RWPE1 (cell line): ENCODE data around the gene HIBADH.

ENCODE experiments used
- CTCF ChIA-PET: fragments of 350-600 bp; sonication (Branson Sonifier 250); formaldehyde crosslinking; extraction: SDS; loops from one replicate; lab custom pipeline; 2021; lab: Yijun Ruan, JAX
- POLR2A ChIA-PET: fragments of 400-600 bp; formaldehyde crosslinking; extraction: SDS; loops from one replicate; lab custom pipeline; 2020; ENCODE audit warnings: antibody characterized with exemption; ENCODE audit not compliant: low non-redundant PET; lab: Yijun Ruan, JAX
- DNase-seq: peaks from one replicate; pipeline ENCODE4 v3.0.0; 2012; ENCODE audit warnings: low spot score
- H3K27ac ChIP-seq: fragments of 450-650 bp; 2 replicates; pipeline ENCODE4 v1.5.1; 2017
- TF ChIP-seq, protein P1 (sequence below): fragments of 450-650 bp; conservative IDR thresholded peaks from 2 replicates; pipeline ENCODE4 v1.5.1; 2017; ENCODE audit warnings: low read depth, mild to moderate bottlenecking

The HIBADH gene

DNA sequence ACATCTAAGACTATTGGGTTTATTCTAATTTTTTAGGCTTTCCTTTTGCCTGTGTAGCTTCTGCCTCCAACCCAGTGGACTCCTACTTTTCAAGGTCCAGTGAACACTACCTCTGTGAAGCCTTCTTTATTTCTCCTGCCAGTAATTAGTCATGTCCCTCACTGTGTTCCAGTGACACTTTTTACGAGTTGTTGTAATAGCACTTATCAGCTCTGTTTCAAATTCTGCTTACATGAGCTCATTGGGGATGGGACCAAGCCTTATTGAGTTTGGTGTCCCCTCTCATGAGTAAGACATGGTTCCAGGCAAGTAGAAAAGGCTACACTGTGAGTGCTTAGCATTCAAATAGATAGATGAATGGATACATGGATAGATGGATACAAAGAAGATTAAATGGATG lies 184.6 kb downstream of the HIBADH start:
- TF ChIP-seq, protein P1, sequence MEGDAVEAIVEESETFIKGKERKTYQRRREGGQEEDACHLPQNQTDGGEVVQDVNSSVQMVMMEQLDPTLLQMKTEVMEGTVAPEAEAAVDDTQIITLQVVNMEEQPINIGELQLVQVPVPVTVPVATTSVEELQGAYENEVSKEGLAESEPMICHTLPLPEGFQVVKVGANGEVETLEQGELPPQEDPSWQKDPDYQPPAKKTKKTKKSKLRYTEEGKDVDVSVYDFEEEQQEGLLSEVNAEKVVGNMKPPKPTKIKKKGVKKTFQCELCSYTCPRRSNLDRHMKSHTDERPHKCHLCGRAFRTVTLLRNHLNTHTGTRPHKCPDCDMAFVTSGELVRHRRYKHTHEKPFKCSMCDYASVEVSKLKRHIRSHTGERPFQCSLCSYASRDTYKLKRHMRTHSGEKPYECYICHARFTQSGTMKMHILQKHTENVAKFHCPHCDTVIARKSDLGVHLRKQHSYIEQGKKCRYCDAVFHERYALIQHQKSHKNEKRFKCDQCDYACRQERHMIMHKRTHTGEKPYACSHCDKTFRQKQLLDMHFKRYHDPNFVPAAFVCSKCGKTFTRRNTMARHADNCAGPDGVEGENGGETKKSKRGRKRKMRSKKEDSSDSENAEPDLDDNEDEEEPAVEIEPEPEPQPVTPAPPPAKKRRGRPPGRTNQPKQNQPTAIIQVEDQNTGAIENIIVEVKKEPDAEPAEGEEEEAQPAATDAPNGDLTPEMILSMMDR = no peak
- CTCF ChIA-PET = interaction anchor here (0.6 kb wide), 1 partner anchor 15 kb away, joined by 3 read pairs; no protein-coding TSS in a partner anchor
- no peak for DNase-seq
- no peak overlapping the region for H3K27ac ChIP-seq
- POLR2A ChIA-PET = no interaction called here

DNA sequence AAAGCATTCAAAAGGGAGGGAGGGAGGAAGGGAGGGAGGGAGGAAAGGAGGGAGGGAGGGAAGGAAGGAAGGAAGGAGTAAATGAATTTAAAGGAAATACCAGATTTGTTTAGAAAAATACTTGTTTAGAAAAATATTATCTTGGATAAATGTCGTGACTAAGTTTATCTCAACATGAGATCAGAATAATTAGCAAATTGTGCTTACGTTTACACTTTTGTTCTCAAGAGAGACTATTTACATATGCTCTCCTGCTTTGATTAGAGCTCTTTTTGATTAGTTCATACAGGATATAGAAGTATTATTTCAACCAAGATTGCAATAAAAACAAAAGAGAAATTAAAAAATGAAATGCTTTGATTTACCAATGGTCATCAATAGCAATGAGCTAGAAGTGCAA lies 186.2 kb downstream of the HIBADH start:
- ChIA-PET CTCF (interaction anchor here (0.6 kb wide), 2 partner anchors 13 to 34 kb away, joined by 3 to 5 read pairs; no protein-coding TSS in a partner anchor), POLR2A (no interaction called here)
- TF ChIP-seq, protein P1 = no peak
- DNase-seq = no peak
- H3K27ac ChIP-seq = no peak overlapping the region
